PFSK-1 (cell line): ENCODE results near the gene CDC7.

ENCODE experiments used
- FOXP2 ChIP-seq: optimal IDR thresholded peaks from 2 replicates; pipeline ENCODE3; 2011; ENCODE audit warnings: borderline replicate concordance, control low read depth, inconsistent platforms; ENCODE audit not compliant: insufficient read depth; ENCODE audit errors: extremely low read length, extremely low read depth
- POLR2AphosphoS5 ChIP-seq: IDR thresholded peaks from 2 replicates; pipeline ENCODE4 v1.6.1; 2012; ENCODE audit warnings: low read depth, mild to moderate bottlenecking, control low read depth, low read length, moderate library complexity
- REST ChIP-seq, 2 experiments: IDR thresholded peaks; 2 replicates each; pipeline versions ENCODE4 v1.6.1 to v1.8.0; 2011 to 2012; ENCODE audit warnings: low read depth in 2 of 2, low read length in 2 of 2, control low read depth in 1 of 2, inconsistent platforms in 1 of 2, mild to moderate bottlenecking in 1 of 2, moderate library complexity in 1 of 2; ENCODE audit not compliant: insufficient read depth in 1 of 2
- SIN3A ChIP-seq: IDR thresholded peaks from 2 replicates; pipeline ENCODE4 v1.6.1; 2012; ENCODE audit warnings: mild to moderate bottlenecking, low read length, moderate library complexity, borderline replicate concordance; ENCODE audit not compliant: insufficient read depth
- TAF1 ChIP-seq: IDR thresholded peaks from 2 replicates; pipeline ENCODE4 v1.6.1; 2012; ENCODE audit warnings: low read length, control low read depth, borderline replicate concordance; ENCODE audit not compliant: insufficient read depth

Gene CDC7

GRCh38 chr1:91556556-91556955 is 55.9 kb downstream of the CDC7 start:
- no peak for TF ChIP-seq TAF1
- TF ChIP-seq FOXP2: no peak
- no peak for TF ChIP-seq POLR2AphosphoS5
- no peak for TF ChIP-seq REST (IDR thresholded peaks at IDR 0.05; ENCODE audit: insufficient read depth in 1 of 2, low read depth in 2 of 2, low read length in 2 of 2)
- no peak for TF ChIP-seq SIN3A

GRCh38 chr1:91557039-91557690 is 56.5 kb downstream of the CDC7 start:
- TF ChIP-seq TAF1 (no peak), POLR2AphosphoS5 (no peak), REST (IDR thresholded peaks at IDR 0.05; ENCODE audit: insufficient read depth in 1 of 2, low read depth in 2 of 2, low read length in 2 of 2) (no peak), FOXP2 (no peak)

GRCh38 chr1:91557826-91558225 is 57.2 kb downstream of the CDC7 start:
- TF ChIP-seq SIN3A (no peak), FOXP2 (no peak), TAF1 (no peak), POLR2AphosphoS5 (no peak), REST (IDR thresholded peaks at IDR 0.05; ENCODE audit: insufficient read depth in 1 of 2, low read depth in 2 of 2, low read length in 2 of 2) (no peak)

DNA sequence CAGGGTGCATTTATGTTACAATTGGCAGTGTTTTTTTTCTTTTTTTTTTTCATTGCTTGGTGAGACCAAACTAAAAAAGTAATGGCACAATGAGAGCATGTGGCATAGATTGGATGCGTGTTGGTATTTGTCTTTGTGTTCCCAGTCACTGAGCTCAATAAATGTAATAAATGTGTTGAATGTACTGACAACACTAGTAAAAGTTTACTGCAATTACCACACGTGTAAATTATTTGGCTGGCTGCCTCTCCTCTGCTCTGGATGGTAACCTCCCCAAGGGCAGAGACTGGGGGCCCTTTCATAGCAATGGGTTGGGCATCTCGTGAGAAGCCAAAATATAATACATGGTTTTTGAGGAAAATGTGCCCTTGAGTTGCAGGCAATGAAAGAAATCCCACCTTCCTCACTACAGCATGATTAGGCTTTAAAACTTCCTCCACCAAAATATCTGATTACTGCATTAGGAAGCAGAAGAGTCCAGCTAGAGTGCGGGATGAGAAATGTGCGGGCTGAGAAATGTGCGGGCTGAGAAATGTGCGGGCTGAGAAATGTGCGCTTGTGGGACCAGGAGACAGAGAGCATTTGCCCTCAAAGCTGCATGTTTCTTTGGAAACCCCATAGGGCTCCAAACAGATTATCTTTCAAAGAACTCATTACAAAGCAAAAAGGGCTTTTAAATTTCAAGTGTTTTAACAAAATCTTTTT is 58.5 kb downstream of the CDC7 start:
- TF ChIP-seq REST (IDR thresholded peaks at IDR 0.05; ENCODE audit: insufficient read depth in 1 of 2, low read depth in 2 of 2, low read length in 2 of 2) (no peak), POLR2AphosphoS5 (no peak), SIN3A (no peak), FOXP2 (no peak), TAF1 (no peak)

GRCh38 chr1:91559838-91560565 is 59.4 kb downstream of the CDC7 start:
- TF ChIP-seq REST (IDR thresholded peaks at IDR 0.05; ENCODE audit: insufficient read depth in 1 of 2, low read depth in 2 of 2, low read length in 2 of 2) (no peak), TAF1 (no peak), POLR2AphosphoS5 (no peak), FOXP2 (no peak), SIN3A (no peak)
